Chondrocyte (in vitro differentiated cells): ENCODE data around the gene KIAA0319L. TPM values are rescaled to one million over a fixed set of nuclear protein-coding genes. Genes with fewer than 3 reads are reported as not detected.

ENCODE experiments used
- DNase-seq: peaks from one replicate; pipeline ENCODE4 v3.0.0; 2021; ENCODE audit warnings: mixed read lengths, low spot score
- H3K27ac Mint-ChIP-seq: one replicate; pipeline ENCODE4 v1.8.0; 2021; ENCODE audit warnings: mild to moderate bottlenecking, moderate library complexity, mixed read lengths; ENCODE audit not compliant: unreplicated experiment
- H3K27me3 Mint-ChIP-seq: 2 replicates; pipeline ENCODE4 v1.8.0; 2021; ENCODE audit warnings: low read depth, mixed read lengths
- H3K36me3 Mint-ChIP-seq: 2 replicates; pipeline ENCODE4 v1.8.0; 2021; ENCODE audit warnings: low read depth, mixed read lengths
- H3K4me1 Mint-ChIP-seq: 2 replicates; pipeline ENCODE4 v1.8.0; 2021; ENCODE audit warnings: low read depth, mild to moderate bottlenecking, mixed read lengths
- H3K4me3 Mint-ChIP-seq: one replicate; pipeline ENCODE4 v1.8.0; 2021; ENCODE audit warnings: mild to moderate bottlenecking, moderate library complexity, mixed read lengths; ENCODE audit not compliant: unreplicated experiment
- H3K9me3 Mint-ChIP-seq: 2 replicates; pipeline ENCODE4 v1.8.0; 2021; ENCODE audit warnings: low read depth, mixed read lengths
- CTCF ChIP-seq: fragments of 200-600 bp; sonication (generic); IDR thresholded peaks from 2 replicates; pipeline ENCODE4 v1.5.0; 2021; ENCODE audit warnings: antibody characterized with exemption, mild to moderate bottlenecking, moderate library complexity
- total RNA-seq: library from RNA; stranded (reverse); gene quantifications from 3 replicates; pipeline ENCODE4 v1.2.1, GENCODE V29; 2021

KIAA0319L gene
- total RNA-seq, 1 donor from 2014 or later: 28.7 TPM

GRCh38 chr1:35532497-35533223 lies 24.5 kb downstream of the KIAA0319L start:
- peaks cover 23% of the 10 kb centered on the region for H3K36me3 Mint-ChIP-seq
- DNase-seq: no peak
- peaks cover 60% of the 10 kb centered on the region for H3K4me1 Mint-ChIP-seq
- no peak for TF ChIP-seq CTCF
- H3K9me3 Mint-ChIP-seq: peaks cover 21% of the 10 kb centered on the region
- peak overlapping the region; percentile 78 for H3K27ac Mint-ChIP-seq
- H3K27me3 Mint-ChIP-seq: no peaks in the 10 kb centered on the region
- no peak overlapping the region for H3K4me3 Mint-ChIP-seq

GRCh38 chr1:35531368-35531767 lies 25.8 kb downstream of the KIAA0319L start:
- DNase-seq: no peak
- TF ChIP-seq CTCF: no peak
- peak overlapping the region; percentile 28 for H3K27ac Mint-ChIP-seq
- H3K36me3 Mint-ChIP-seq: peaks cover 23% of the 10 kb centered on the region
- H3K4me1 Mint-ChIP-seq: peaks cover 47% of the 10 kb centered on the region
- H3K4me3 Mint-ChIP-seq: no peak overlapping the region
- no peaks in the 10 kb centered on the region for H3K27me3 Mint-ChIP-seq
- peaks cover 28% of the 10 kb centered on the region for H3K9me3 Mint-ChIP-seq

DNA sequence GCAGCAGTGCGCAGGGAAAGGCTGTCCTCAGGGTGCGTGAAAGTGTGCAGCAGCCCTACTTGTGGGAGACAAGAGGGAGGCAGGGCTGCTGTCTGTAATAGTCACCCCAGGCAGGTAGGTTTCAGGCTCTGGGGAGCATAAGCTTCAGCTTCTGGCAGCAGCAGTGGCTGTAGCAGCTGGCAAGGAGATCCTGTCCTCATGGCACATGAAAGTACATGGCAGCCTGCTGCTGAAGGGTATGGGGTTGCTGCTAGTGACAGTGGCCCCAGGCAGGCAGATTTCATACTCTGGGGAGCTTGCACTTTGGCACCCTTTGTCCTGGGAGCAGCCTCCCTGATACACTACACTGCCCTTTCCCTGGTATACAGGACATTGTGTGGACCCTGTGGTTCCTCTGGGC lies 26.3 kb downstream of the KIAA0319L start:
- Mint-ChIP-seq H3K27me3 (no peaks in the 10 kb centered on the region), H3K36me3 (peaks cover 23% of the 10 kb centered on the region), H3K27ac (no peak overlapping the region), H3K9me3 (peaks cover 28% of the 10 kb centered on the region), H3K4me1 (peaks cover 43% of the 10 kb centered on the region), H3K4me3 (no peak overlapping the region)
- DNase-seq: no peak
- no peak for TF ChIP-seq CTCF

- H3K9me3 Mint-ChIP-seq: peaks cover 28% of the 10 kb centered on the region
- peaks cover 35% of the 10 kb centered on the region for H3K4me1 Mint-ChIP-seq
- peaks cover 23% of the 10 kb centered on the region for H3K36me3 Mint-ChIP-seq
- peak overlapping the region; percentile 47 for H3K27ac Mint-ChIP-seq
- no peak overlapping the region for H3K4me3 Mint-ChIP-seq
- no peak for TF ChIP-seq CTCF
- H3K27me3 Mint-ChIP-seq: no peaks in the 10 kb centered on the region
- DNase-seq: no peak
Observed at GRCh38 chr1:35530168-35530567, 27.0 kb downstream of the KIAA0319L start.

DNA sequence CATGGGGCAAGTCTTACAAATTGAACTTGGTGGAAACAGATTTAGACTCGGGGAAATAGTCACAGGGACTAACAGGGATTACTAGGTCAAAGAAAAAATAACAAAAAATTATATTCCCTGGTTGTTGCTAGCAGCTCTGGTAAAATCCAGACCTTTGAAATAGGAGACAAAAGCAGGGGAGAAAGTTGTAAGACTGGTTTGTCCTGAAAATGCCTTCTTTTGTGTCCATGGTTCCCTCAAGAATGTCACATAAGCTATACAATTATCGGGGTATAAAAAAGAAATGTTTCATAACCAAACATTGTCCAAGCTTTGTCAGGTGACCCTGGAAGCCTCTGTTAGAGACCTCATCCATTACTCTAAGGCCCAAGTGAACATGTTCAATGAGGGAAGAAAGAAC lies 33.1 kb downstream of the KIAA0319L start:
- TF ChIP-seq CTCF: no peak
- Mint-ChIP-seq H3K27me3 (no peaks in the 10 kb centered on the region), H3K36me3 (peaks cover 13% of the 10 kb centered on the region), H3K27ac (no peak overlapping the region), H3K4me1 (no peaks in the 10 kb centered on the region), H3K4me3 (no peak overlapping the region), H3K9me3 (peaks cover 16% of the 10 kb centered on the region)
- DNase-seq: no peak
